ENCODE data around the gene ZNF346.
"Not testable (repeated sequence)": the region's sequence is repeated elsewhere in the genome, so short reads cannot be mapped to it uniquely, and the experiment has no call there.

DNA sequence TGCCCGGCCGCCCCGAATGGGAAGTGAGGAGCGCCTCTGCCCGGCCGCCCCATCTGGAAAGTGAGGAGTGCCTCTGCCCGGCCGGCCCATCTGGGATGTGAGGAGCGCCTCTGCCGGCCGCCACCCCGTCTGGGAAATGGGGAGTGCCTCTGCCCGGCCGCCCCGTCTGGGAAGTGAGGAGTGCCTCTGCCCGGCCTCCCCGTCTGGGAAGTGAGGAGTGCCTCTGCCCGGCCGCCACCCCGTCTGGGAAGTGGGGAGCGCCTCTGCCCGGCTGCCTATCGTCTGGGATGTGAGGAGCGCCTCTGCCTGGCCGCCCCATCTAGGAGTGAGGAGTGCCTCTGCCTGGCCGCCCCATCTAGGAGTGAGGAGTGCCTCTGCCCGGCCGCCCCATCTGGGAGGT, 38.3 kb upstream of the ZNF346 start:
- TF ChIP-seq, protein P1, sequence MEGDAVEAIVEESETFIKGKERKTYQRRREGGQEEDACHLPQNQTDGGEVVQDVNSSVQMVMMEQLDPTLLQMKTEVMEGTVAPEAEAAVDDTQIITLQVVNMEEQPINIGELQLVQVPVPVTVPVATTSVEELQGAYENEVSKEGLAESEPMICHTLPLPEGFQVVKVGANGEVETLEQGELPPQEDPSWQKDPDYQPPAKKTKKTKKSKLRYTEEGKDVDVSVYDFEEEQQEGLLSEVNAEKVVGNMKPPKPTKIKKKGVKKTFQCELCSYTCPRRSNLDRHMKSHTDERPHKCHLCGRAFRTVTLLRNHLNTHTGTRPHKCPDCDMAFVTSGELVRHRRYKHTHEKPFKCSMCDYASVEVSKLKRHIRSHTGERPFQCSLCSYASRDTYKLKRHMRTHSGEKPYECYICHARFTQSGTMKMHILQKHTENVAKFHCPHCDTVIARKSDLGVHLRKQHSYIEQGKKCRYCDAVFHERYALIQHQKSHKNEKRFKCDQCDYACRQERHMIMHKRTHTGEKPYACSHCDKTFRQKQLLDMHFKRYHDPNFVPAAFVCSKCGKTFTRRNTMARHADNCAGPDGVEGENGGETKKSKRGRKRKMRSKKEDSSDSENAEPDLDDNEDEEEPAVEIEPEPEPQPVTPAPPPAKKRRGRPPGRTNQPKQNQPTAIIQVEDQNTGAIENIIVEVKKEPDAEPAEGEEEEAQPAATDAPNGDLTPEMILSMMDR (IDR thresholded peaks at IDR 0.05), result not testable (repeated sequence)
- TF ChIP-seq POLR2A, POLR2AphosphoS5 (IDR thresholded peaks at IDR 0.05): not testable (repeated sequence)

Data from breast epithelium (tissue), 3 donors.